Esophagus muscularis mucosa (tissue), 4 donors: ENCODE results near the gene ABCC11. TPM values are rescaled to one million over a fixed set of nuclear protein-coding genes. Genes with fewer than 3 reads are reported as not detected.
A peak's percentile ranks its signal among the peaks of the same experiment; 100 is the strongest.
"Not testable (repeated sequence)": the region's sequence is repeated elsewhere in the genome, so short reads cannot be mapped to it uniquely, and the experiment has no call there.

ENCODE experiments used
- DNase-seq: peaks from one replicate; pipeline ENCODE4 v3.0.0-alpha.2; 2017; ENCODE audit errors: extremely low spot score
- H3K27ac ChIP-seq, 4 donors: fragments of 200-600 bp; sonication (generic); replicated peaks in 1 of 4; 1 replicate in 3 of 4; 2 replicates in 1 of 4; pipeline ENCODE4 v1.5.1; 2016 to 2019; ENCODE audit warnings: mild to moderate bottlenecking in 1 of 4
- H3K27me3 ChIP-seq, 4 donors: fragments of 200-600 bp; sonication (generic); one replicate each; pipeline versions ENCODE4 v1.5.1 to v1.6.0; 2016 to 2019
- H3K36me3 ChIP-seq, 4 donors: fragments of 200-600 bp; sonication (generic); one replicate each; pipeline ENCODE4 v1.5.1; 2016 to 2019
- H3K4me1 ChIP-seq, 4 donors: fragments of 200-600 bp; sonication (generic); one replicate each; pipeline ENCODE4 v1.5.1; 2016 to 2019
- H3K4me3 ChIP-seq, 4 donors: fragments of 200-600 bp; sonication (generic); 1 replicate in 2 of 4; 2 replicates in 2 of 4; pipeline ENCODE4 v1.5.1; 2016 to 2019; ENCODE audit warnings: mild to moderate bottlenecking in 4 of 4, moderate library complexity in 1 of 4
- H3K9me3 ChIP-seq, 4 donors: fragments of 200-600 bp; sonication (generic); 1 replicate in 3 of 4; 2 replicates in 1 of 4; pipeline ENCODE4 v1.5.1; 2016 to 2019
- EP300 ChIP-seq: sonication (generic); formaldehyde crosslinking; IDR thresholded peaks from one replicate; pipeline ENCODE4 v1.6.1; 2017; ENCODE audit warnings: antibody characterized with exemption
- POLR2A ChIP-seq: fragments of 450-650 bp; IDR thresholded peaks from one replicate; pipeline ENCODE4 v1.6.1; 2017; ENCODE audit warnings: antibody characterized with exemption, moderate library complexity, mild to moderate bottlenecking, low read depth
- POLR2AphosphoS5 ChIP-seq, 2 donors: sonication (generic); formaldehyde crosslinking; IDR thresholded peaks; one replicate each; pipeline ENCODE4 v1.6.1; 2017; ENCODE audit warnings: antibody characterized with exemption in 2 of 2
- WGBS: methylation state at CpG from one replicate; pipeline ENCODE4 v1.1.5; 2018; 5-methylcytosine and 5-hydroxymethylcytosine counted together
- intact Hi-C: fragments of 100-400 bp; cut with DNase I; formaldehyde crosslinking; loops from one replicate; pipeline ENCODE4 v1.15.1; 2023
- total RNA-seq, 4 donors: library from RNA; depleted of rRNA; stranded (reverse); fragments of >200 nt; gene quantifications; one replicate each; pipeline versions ENCODE4 v1.1.0 to v1.2.1, GENCODE V29; 2016
- TF ChIP-seq, protein P1 (sequence below), 3 experiments: fragments of 200-600 bp in 2 of 3; fragments of 450-650 bp in 1 of 3; sonication (generic) in 2 of 3; IDR thresholded peaks; one replicate each; pipeline ENCODE4 v1.5.1; 2017 to 2019; ENCODE audit warnings: antibody characterized with exemption in 3 of 3, mild to moderate bottlenecking in 2 of 3, moderate library complexity in 1 of 3

Gene ABCC11
- total RNA-seq, 4 donors from 2014 or later, result not detected

GRCh38 chr16:48244080-48244862 lies 3.1 kb downstream of the ABCC11 start, which contains the start of gene LONP2:
LONP2 (plus strand) TSS chr16:48244300; CDS start chr16:48244389, 89 bp downstream.
- WGBS, result under 1% methylated on average over 22 of the region's 63 CpGs

GRCh38 chr16:48240147-48240546 lies 7.2 kb downstream of the ABCC11 start:
- H3K36me3 ChIP-seq, DNase-seq, H3K9me3 ChIP-seq, H3K4me3 ChIP-seq, H3K4me1 ChIP-seq, H3K27ac ChIP-seq, H3K27me3 ChIP-seq: not testable (repeated sequence)
- intact Hi-C loops, result loop anchor here (10.0 kb wide), 2 partner anchors 295 to 385 kb away; no protein-coding TSS in a partner anchor
- WGBS, result 90% methylated on average over 3 of the region's 3 CpGs

More at GRCh38 chr16:48244080-48244862, 3.1 kb downstream of the ABCC11 start, which contains the start of gene LONP2:
- peaks cover 32 to 45% (median 38%) of the 10 kb centered on the region in 4 donors for H3K4me1 ChIP-seq
- intact Hi-C loops, result loop anchor here (10.0 kb wide), 2 partner anchors 291 to 381 kb away; no protein-coding TSS in a partner anchor
- peak within 1 kb of the TSS; percentile 85 to 94 (median 90) for H3K27ac ChIP-seq
- no peaks in the 10 kb centered on the region for H3K36me3 ChIP-seq
- no peaks in the 10 kb centered on the region for H3K9me3 ChIP-seq
- H3K27me3 ChIP-seq, result no peaks in the 10 kb centered on the region
- H3K4me3 ChIP-seq, result peak within 1 kb of the TSS; percentile 77 to 92 (median 86)
- TF ChIP-seq EP300 (no peak), POLR2AphosphoS5 (IDR thresholded peaks at IDR 0.05) (peak; percentile 84 to 96), POLR2A (peak; percentile 42)
- TF ChIP-seq, protein P1, sequence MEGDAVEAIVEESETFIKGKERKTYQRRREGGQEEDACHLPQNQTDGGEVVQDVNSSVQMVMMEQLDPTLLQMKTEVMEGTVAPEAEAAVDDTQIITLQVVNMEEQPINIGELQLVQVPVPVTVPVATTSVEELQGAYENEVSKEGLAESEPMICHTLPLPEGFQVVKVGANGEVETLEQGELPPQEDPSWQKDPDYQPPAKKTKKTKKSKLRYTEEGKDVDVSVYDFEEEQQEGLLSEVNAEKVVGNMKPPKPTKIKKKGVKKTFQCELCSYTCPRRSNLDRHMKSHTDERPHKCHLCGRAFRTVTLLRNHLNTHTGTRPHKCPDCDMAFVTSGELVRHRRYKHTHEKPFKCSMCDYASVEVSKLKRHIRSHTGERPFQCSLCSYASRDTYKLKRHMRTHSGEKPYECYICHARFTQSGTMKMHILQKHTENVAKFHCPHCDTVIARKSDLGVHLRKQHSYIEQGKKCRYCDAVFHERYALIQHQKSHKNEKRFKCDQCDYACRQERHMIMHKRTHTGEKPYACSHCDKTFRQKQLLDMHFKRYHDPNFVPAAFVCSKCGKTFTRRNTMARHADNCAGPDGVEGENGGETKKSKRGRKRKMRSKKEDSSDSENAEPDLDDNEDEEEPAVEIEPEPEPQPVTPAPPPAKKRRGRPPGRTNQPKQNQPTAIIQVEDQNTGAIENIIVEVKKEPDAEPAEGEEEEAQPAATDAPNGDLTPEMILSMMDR (IDR thresholded peaks at IDR 0.05), result no peak
- peak; percentile 97 for DNase-seq

- intact Hi-C loops, result no loop called here
- H3K4me1 ChIP-seq, result no peaks in the 10 kb centered on the region
- 77% methylated on average over 1 of the region's 1 CpG for WGBS
- no peaks in the 10 kb centered on the region for H3K9me3 ChIP-seq
- no peak overlapping the region for H3K27ac ChIP-seq
- DNase-seq, result no peak
- no peaks in the 10 kb centered on the region for H3K27me3 ChIP-seq
- H3K4me3 ChIP-seq, result no peak overlapping the region
- no peaks in the 10 kb centered on the region for H3K36me3 ChIP-seq
- no peak for TF ChIP-seq EP300
- TF ChIP-seq, protein P1 (IDR thresholded peaks at IDR 0.05), result no peak
- TF ChIP-seq POLR2A, result no peak
- TF ChIP-seq POLR2AphosphoS5 (IDR thresholded peaks at IDR 0.05), result no peak
Measured at GRCh38 chr16:48236286-48236685, 11.1 kb downstream of the ABCC11 start.

DNA sequence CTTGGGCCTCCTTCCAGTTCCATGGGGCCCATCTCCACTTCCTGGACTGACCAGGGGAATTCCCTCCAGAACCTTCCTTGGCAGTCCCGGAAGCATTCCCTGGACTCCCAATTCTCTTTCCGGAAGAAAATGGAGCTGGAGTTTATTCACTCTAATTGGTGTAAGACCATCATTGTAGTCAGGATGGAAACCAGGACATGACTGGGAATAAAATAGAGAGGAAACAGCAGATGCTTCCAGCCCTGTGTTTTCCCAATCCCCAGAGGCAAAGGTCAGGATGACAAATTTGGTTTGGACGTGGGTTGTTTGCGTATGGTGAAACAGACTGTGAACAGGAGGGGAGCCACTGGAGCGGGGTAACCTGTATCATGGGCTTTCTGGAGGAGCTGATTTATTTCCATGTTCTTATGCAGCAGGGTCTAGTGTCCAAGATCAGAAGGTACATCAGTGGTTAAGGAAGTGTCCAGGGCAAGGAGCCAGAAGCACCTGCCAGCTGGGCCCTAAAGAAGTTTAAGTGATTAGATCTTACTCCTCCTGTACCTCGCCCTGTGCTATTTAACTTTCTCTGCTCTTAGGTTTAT lies 11.7 kb downstream of the ABCC11 start:
- Histone ChIP-seq H3K4me3 (no peak overlapping the region), H3K27ac (no peak overlapping the region), H3K4me1 (no peaks in the 10 kb centered on the region), H3K27me3 (no peaks in the 10 kb centered on the region), H3K9me3 (no peaks in the 10 kb centered on the region), H3K36me3 (no peaks in the 10 kb centered on the region)
- WGBS, result 61% methylated on average over 6 of the region's 6 CpGs
- TF ChIP-seq EP300, result no peak
- TF ChIP-seq POLR2A, result no peak
- no peak for TF ChIP-seq POLR2AphosphoS5 (IDR thresholded peaks at IDR 0.05)
- TF ChIP-seq, protein P1 (IDR thresholded peaks at IDR 0.05), result no peak
- intact Hi-C loops, result no loop called here
- no peak for DNase-seq

DNA sequence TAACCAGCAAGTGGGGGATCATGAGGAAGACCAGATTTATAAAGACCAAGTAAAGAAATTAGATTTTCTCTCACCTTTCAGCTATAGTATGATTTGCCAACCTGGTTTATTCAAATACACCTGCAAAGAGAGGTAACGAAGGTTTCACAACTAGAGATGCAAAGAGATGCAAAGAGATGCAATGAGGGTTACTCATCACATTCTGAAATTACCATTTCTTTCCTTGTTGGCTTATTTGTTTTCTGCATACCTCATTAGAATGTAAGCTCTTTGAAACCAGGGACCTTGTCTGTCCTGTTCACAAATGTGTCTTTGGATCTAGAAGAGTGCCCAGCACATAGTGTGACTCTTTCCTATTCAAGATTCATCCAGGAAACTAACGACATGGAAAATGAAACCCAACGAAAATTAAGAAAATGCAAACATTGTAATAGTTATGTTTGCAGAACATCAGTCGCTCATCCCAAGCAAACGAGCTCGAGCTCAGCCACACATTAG lies 12.2 kb downstream of the ABCC11 start:
- 70% methylated on average over 6 of the region's 6 CpGs for WGBS
- no peak for TF ChIP-seq EP300
- no peak for TF ChIP-seq POLR2A
- TF ChIP-seq, protein P1 (IDR thresholded peaks at IDR 0.05), result no peak
- TF ChIP-seq POLR2AphosphoS5 (IDR thresholded peaks at IDR 0.05), result no peak
- DNase-seq, result no peak
- Histone ChIP-seq H3K4me3 (no peak overlapping the region), H3K27ac (no peak overlapping the region), H3K4me1 (no peaks in the 10 kb centered on the region), H3K36me3 (no peaks in the 10 kb centered on the region), H3K27me3 (peaks cover 0 to under 1% (median 0%) of the 10 kb centered on the region in 4 donors), H3K9me3 (no peaks in the 10 kb centered on the region)
- intact Hi-C loops, result no loop called here
